ENCODE results near the gene TNFSF10. TPM values are rescaled to one million over a fixed set of nuclear protein-coding genes. Genes with fewer than 3 reads are reported as not detected.
A peak's percentile ranks its signal among the peaks of the same experiment; 100 is the strongest.

TNFSF10 gene
- polyA plus RNA-seq, 2 of the 4 experiments (the other 2 are of a cell fraction): 0.48 to 0.92 TPM

DNA sequence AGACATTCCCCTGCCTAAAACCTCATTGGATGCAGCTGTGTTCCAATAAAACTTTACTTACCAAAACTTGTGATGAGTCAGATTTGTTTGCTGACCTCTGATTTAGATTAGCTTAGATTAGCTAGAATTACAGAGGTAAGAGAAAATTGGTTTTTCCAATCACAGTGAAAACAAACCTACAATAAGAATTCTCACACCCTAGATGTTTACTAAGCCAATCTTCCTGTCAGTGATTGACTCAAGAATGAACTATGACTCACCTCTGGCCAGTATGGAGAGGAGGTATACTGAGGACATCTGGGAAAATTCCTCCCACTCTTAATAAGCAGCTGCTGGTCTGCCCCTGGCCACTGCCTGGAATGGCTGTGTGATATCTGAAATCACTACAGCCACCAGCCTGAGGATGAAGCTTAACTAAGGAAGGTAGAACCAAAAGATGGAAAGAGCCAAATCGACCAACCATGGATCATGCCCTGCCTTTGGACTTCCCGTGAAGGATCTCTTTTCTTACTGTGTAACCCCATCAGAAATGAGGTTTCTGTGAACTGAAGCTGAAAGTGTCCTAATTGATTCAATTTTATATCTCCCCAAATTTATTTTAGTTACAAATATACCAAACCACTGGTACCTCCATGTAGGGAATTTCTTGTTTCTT is 55.9 kb downstream of the TNFSF10 start:
- POLR2A ChIA-PET: interaction anchor here (0.6 to 1.1 kb wide), 2 partner anchors 282 to 328 kb away, joined by 3 to 4 read pairs; no protein-coding TSS in a partner anchor
- TF ChIP-seq RFX5 (IDR thresholded peaks at IDR 0.05): no peak
- peak; percentile 48; the same call in 1 of the 2 replicates for TF ChIP-seq FOSL2 (IDR thresholded peaks at IDR 0.05)
- peak; percentile 77 for TF ChIP-seq FOSL2 (CRISPR knock-in tag; IDR thresholded peaks at IDR 0.05)
- peak; percentile 34 to 45 for DNase-seq (ENCODE audit: low read depth in 1 of 2, low spot score in 1 of 2)
- Histone ChIP-seq H3K4me3 (peak overlapping the region; percentile 37), H3K4me2 (peak overlapping the region; percentile 78), H3K27ac (peak overlapping the region; percentile 57 to 73; a peak in 5 of 6 replicates), H3K4me1 (peaks cover 15% of the 10 kb centered on the region), H3K9me3 (peaks cover 5% of the 10 kb centered on the region; the same call in 1 of the 3 replicates)
- WGBS (ENCODE audit: missing lambda C conversion rate): 6% methylated on average over 2 of the region's 2 CpGs
- peak; percentile 89 to 92 for ATAC-seq
- FAIRE-seq: no peak
- CTCF ChIA-PET: interaction anchor here (1.0 to 2.7 kb wide), 3 partner anchors 10 to 19 kb away, joined by 4 to 16 read pairs (median 4); no protein-coding TSS in a partner anchor

DNA sequence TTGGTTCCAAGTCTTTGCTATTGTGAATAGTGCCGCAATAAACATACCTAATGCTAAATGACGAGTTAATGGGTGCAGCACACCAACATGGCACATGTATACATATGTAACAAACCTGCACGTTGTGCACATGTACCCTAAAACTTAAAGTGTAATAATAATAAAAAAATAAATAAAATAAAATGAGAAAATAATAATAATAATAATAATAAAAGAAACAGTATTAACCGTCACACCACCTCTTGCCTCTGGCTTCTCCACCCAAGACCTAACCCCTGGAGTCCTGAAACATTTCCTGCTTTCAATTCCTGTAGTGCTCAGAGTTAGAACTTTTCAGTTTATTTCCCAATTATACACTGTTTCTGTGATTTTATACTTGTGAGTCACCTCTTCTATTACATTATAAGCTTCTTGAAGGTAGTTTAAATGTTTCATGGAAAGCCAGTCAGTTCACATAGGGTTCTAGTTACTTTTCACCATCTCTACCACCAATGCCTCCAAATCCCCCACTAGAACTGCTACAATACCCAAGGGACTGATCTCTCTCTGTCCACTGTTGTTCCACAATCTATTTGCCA is 56.6 kb downstream of the TNFSF10 start:
- DNase-seq (ENCODE audit: low read depth in 1 of 2, low spot score in 1 of 2): no peak
- ChIA-PET CTCF (interaction anchor here (1.0 to 2.7 kb wide), 2 partner anchors 11 to 20 kb away, joined by 4 to 16 read pairs; no protein-coding TSS in a partner anchor), POLR2A (interaction anchor here (1.1 kb wide), 1 partner anchor 283 kb away, joined by 3 read pairs; no protein-coding TSS in a partner anchor)
- Histone ChIP-seq H3K4me1 (peaks cover 15% of the 10 kb centered on the region), H3K4me2 (peak overlapping the region; percentile 78), H3K4me3 (no peak overlapping the region), H3K27ac (peak overlapping the region; percentile 20 to 73; a peak in 2 of 6 replicates), H3K9me3 (peaks cover 2% of the 10 kb centered on the region; the same call in 1 of the 3 replicates)
- no peak for ATAC-seq
- 74% methylated on average over 4 of the region's 4 CpGs for WGBS (ENCODE audit: missing lambda C conversion rate)
- TF ChIP-seq MAZ (IDR thresholded peaks at IDR 0.05; ENCODE audit: borderline replicate concordance, low read depth, low read length): no peak
- no peak for FAIRE-seq

DNA sequence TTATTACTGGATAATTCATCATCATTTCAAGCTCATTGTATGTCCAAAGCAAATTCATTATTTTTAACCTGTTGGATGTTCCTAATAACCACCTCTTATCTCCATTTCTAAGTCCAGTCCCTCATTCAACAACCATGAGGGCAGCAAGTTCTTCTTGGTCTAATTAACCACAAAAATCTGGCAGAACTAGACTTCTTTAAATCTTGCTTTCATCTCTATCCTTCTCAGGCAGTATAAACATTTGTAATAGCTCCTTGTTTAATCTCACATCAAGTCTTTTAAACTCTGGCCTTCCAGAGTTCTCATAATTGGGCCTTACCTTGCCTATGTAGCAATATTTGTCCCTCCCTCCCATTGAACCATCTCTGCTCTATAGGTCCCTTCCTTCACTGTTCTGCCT is 57.9 kb downstream of the TNFSF10 start:
- CTCF ChIA-PET: interaction anchor here (1.2 kb wide), 1 partner anchor 12 kb away, joined by 12 read pairs; no protein-coding TSS in a partner anchor
- TF ChIP-seq CHD4 (IDR thresholded peaks at IDR 0.05; ENCODE audit: borderline replicate concordance) (no peak), ZFP36 (IDR thresholded peaks at IDR 0.05; ENCODE audit: borderline replicate concordance, partially characterized antibody) (no peak), CBX8 (IDR thresholded peaks at IDR 0.05) (no peak), TFCP2L1 (CRISPR knock-in tag; IDR thresholded peaks at IDR 0.05) (no peak), RCOR1 (IDR thresholded peaks at IDR 0.05; ENCODE audit: low read depth, low read length) (no peak), CHD2 (IDR thresholded peaks at IDR 0.05; ENCODE audit: low read length, partially characterized antibody) (no peak), ESRRA (IDR thresholded peaks at IDR 0.05; ENCODE audit: borderline replicate concordance, low read length) (no peak), HDAC2 (IDR thresholded peaks at IDR 0.05) (no peak), JUNB (IDR thresholded peaks at IDR 0.05) (no peak), ZSCAN20 (CRISPR knock-in tag; IDR thresholded peaks at IDR 0.05) (no peak)
- TF ChIP-seq, protein P1, sequence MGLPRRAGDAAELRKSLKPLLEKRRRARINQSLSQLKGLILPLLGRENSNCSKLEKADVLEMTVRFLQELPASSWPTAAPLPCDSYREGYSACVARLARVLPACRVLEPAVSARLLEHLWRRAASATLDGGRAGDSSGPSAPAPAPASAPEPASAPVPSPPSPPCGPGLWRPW (IDR thresholded peaks at IDR 0.05): no peak
- TF ChIP-seq, protein P2, sequence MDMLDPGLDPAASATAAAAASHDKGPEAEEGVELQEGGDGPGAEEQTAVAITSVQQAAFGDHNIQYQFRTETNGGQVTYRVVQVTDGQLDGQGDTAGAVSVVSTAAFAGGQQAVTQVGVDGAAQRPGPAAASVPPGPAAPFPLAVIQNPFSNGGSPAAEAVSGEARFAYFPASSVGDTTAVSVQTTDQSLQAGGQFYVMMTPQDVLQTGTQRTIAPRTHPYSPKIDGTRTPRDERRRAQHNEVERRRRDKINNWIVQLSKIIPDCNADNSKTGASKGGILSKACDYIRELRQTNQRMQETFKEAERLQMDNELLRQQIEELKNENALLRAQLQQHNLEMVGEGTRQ (IDR thresholded peaks at IDR 0.05): no peak
- TF ChIP-seq, protein P3, sequence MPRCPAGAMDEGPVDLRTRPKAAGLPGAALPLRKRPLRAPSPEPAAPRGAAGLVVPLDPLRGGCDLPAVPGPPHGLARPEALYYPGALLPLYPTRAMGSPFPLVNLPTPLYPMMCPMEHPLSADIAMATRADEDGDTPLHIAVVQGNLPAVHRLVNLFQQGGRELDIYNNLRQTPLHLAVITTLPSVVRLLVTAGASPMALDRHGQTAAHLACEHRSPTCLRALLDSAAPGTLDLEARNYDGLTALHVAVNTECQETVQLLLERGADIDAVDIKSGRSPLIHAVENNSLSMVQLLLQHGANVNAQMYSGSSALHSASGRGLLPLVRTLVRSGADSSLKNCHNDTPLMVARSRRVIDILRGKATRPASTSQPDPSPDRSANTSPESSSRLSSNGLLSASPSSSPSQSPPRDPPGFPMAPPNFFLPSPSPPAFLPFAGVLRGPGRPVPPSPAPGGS (IDR thresholded peaks at IDR 0.05): no peak
- TF ChIP-seq, protein P4, sequence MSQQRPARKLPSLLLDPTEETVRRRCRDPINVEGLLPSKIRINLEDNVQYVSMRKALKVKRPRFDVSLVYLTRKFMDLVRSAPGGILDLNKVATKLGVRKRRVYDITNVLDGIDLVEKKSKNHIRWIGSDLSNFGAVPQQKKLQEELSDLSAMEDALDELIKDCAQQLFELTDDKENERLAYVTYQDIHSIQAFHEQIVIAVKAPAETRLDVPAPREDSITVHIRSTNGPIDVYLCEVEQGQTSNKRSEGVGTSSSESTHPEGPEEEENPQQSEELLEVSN (IDR thresholded peaks at IDR 0.05; ENCODE audit: borderline replicate concordance, low read depth): no peak
- peaks cover 15% of the 10 kb centered on the region for H3K4me1 ChIP-seq
- H3K4me3 ChIP-seq: no peak overlapping the region
- H3K9me3 ChIP-seq: no peaks in the 10 kb centered on the region
- H3K4me2 ChIP-seq: no peak overlapping the region
- FAIRE-seq (no peak), ATAC-seq (no peak), DNase-seq (ENCODE audit: low read depth in 1 of 2, low spot score in 1 of 2) (no peak)
- POLR2A ChIA-PET: no interaction called here
- H3K27ac ChIP-seq: no peak overlapping the region

All from A549 (cell line).